HG02623 (cell line): Measurements from ENCODE around the gene ZNF575.
"Not testable (repeated sequence)": the region's sequence is repeated elsewhere in the genome, so short reads cannot be mapped to it uniquely, and the experiment has no call there.

Experiments
- ATAC-seq: cut with Tn5 transposase; IDR thresholded peaks from one replicate; pipeline ENCODE4 v1.9.1; 2021; ENCODE audit warnings: moderate library complexity; ENCODE audit not compliant: unreplicated experiment

Gene ZNF575

DNA sequence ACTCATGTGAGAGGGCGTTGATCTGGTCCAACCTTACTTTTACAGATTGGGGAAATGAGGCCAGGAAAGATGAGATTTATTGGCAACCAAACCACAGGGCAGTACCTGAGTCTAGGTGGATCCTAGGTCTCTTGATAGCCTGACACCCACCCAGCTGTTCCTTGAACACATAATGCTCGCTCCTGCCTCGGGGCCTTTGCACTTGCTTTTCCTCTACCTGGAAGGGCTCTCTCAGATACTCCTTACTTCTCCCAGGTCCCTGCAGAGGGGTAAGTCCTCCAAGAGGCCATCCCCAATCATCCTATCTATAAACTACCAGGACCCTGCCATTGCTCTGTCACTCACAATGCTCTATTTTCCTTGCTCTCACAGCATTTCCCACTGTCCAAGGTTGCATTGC, 7.4 kb downstream of the ZNF575 start:
- no peak for ATAC-seq

DNA sequence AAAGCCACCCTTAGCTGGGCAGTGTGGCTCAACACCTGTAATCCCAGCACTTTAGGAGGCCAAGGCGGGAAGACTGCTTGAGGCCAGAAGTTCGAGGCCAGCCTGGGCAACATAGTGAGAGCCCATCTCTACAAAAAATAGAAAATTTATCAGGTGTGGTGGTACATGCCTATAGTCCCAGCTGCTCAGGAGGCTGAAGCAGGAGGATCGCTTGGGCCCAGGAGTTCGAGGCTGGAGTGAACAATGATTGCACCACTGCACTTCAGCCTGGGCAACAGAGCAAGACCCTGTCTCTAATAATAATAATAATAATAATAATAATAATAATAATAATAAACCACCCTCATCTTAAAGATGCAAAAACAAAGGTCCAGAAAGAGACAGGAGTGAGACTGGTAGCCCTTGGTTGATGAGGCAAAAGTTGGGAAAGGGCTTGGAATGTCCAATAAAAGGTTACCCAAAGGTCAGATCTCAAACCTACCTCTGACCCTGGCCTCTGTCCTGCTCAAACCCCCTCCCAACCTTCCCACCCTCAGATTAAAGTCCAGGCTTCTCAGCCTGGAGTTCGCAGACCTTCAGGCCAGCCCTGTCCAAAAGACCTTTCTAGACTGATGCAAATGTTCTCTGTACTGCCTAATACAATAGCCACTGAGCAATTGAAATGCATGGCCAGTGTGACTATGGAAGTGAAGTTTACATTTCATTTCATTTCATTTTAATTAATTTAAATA, 9.1 kb downstream of the ZNF575 start:
- no peak for ATAC-seq

DNA sequence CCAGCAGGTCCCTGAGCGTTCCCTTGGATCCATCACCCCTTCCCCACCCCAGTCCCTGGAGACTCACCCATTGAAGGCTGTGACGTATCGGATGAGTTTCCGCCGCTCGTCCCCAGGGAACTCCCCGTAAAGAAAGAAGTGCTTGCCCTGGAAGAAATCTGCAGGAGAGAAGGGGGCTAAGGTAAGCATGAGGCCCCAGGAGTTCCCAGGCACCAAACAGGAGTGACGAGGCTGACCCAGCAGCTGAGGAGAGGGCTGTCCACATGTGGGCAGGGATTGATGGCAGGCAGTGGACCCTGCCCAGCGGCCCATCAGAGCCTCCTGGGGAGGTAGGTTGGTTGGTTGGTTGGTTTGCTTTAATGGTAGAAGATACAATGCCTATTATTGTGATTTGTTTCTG, 11.1 kb downstream of the ZNF575 start:
- no peak for ATAC-seq

DNA sequence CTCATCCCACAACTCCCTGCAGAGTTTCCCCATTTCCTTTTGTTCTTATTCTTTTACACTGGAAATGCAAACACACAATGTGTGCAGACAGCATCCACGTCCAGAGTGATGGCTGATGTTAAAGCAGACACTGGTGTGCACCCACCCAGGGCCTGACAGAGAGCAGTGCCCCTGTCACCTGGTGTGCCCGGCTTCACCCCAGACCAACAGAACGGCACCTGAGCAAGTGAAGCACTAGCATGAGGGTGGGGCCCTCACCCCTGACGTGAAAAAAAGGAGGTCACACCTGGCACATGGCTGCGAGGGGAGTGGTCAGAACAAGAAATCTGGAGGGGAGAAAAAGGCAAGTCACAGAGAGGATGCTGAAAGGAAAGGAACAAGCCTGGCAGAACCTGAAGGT, 12.3 kb downstream of the ZNF575 start:
- no peak for ATAC-seq

DNA sequence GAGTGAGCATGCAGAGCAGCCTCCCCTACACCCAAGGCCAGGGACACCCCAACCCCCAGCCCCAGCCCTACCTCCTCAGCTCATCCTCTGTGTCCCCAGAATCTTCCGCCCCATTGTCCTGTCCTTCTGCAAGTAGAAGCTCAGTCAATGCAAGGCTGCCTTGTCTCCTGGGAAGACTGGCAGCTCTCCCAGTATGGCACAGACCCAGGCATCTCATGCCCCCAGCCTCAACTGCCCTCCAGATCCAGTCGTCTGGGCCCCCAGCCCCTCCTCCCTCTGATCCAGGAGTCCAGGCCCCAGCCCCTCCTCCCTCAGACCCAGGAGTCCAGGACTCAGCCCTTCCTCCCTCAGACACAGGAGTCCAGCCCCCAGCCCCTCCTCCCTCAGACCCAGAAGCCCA, 13.0 kb downstream of the ZNF575 start:
- ATAC-seq = no peak

DNA sequence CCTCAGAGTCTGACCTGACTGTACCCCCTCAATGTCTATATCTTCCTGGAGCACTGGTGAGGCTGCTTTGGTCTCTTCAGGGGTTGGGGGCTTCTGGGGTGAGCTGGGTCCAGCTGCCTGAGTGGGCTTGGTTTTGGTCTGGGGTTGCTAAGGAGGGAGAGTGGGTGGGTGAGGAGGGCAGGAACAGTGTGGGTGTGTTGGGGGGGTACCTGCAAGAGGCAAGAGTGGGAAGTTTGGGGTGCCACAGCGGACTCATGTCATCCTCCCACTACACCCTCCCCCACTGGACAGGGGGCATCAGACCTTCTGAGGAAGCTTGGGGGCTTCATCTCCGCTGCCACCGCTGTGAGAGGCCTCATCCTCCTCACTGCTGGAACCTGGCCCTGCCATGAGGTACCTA, 13.6 kb downstream of the ZNF575 start:
- ATAC-seq = no peak

DNA sequence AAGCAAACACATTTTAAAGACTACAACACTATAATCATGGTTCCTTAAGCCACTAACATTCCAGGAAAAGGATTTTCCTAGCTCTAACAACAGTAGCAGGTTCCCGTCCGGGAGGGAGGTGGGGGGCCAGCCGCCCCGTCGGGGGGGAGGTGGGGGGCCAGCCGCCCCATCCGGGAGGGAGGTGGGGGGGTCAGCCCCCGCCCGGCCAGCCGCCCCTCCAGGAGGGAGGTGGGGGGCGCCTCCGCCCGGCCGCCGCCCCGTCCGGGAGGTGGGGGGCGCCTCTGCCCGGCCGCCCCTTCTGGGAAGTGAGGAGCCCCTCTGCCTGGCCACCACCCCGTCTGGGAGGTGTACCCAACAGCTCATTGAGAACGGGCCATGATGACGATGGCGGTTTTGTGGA, 14.9 kb downstream of the ZNF575 start:
- ATAC-seq = not testable (repeated sequence)

DNA sequence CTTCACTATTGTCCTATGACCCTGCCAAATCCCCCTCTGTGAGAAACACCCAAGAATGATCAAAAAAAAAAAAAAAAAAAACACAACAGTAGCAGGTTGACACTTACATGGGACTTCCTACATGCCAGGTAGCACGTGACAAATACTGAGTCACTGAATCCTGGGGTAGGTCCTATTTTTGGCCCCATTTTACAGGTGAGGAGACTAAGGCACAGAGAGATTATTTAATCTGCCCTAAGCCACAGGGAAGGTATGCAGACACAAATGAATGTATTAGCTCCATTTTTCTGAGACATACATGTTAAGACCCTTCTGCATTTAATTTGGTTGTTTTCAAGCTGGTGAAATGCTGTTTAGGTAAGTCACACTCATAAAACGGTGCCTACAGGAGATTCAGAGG, 15.7 kb downstream of the ZNF575 start:
- ATAC-seq = no peak

DNA sequence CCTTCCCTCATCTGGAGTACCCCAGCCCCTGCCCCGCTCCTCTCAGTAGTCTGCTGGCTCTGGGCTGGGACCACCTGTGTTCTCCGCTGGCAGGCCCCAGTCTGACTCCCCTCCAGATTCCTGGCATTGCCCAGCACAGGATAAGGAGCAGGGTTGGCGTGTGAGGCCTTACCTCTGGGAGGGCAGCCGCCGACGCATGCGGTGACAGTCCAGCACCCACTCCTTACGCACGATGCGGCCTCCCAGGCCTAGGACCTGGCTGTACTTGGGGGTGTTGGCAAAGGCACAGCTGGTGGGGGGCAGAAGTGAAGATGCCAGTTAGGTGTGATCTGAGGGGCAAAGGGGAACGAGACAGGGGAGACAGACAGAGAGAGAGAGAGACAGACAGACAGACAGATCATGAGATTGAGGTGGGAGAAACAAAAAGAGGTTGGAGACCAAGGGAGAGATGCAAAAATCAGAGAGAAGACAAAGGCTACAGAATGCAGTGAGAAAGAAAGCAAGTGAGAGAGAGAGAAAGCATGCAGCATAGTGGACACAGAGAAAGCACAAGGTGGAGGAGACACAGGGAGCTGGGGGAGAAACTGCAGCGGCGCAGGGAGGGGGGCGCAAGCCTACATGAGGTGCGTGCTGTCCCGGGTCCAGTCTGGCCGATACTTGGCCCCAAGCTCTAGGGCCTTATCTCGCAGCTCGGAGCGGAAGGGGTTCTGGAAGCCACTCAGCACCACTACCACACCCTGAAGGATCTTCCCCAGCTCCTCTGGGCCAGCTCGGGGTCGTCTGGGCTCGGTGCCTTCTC, 18.6 kb downstream of the ZNF575 start:
- no peak for ATAC-seq

DNA sequence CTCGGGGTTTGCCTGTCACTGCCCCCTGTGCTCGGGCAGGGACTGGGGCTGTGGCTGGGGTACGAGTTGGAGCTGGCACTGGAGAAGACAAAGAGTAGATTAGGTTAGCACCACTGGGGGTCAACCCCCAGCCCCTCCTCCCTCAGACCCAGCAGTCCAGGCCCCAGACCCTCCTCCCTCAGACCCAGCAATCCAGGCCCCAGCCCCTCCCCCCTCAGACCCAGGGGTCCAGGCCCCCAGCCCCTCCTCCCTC, 19.1 kb downstream of the ZNF575 start:
- no peak for ATAC-seq

DNA sequence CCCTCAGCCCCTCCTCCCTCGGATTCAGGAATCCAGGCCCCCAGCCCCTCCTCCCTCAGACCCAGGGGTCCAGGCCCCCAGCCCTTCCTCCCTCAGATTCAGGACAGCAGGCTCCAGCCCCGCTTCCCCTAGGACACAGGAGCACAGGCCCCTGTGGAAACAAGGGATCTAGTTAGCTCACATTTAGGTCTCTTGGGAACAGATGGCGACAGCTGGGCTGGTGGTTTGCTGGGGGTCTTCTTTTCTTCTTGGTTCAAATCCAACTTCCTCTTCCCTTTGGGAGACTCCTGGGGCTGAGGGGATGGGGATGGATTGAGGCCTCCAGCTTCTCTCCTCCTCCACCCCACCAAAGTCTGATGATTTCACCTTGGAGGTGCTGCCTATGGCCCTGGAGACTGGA, 19.6 kb downstream of the ZNF575 start:
- no peak for ATAC-seq

DNA sequence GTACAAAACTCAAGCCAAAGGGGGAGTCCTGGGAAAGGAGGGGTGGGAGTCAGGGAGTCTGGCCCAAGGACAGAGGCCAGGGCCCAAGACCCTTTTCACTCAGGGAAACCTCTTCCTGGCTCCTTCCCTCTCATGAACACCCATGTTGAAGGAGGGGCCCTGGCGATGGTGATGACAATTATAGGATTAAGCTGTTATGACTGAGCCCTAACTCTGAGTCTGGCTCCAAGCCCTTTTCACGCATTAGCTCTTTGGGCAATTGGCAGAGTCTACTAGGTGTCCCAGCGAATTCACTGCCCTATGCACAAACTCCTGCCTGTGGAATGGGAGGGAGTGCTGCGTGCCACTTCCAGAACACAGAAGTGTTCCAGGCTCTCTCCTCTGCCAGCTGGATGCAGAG, 20.7 kb downstream of the ZNF575 start:
- ATAC-seq = no peak

DNA sequence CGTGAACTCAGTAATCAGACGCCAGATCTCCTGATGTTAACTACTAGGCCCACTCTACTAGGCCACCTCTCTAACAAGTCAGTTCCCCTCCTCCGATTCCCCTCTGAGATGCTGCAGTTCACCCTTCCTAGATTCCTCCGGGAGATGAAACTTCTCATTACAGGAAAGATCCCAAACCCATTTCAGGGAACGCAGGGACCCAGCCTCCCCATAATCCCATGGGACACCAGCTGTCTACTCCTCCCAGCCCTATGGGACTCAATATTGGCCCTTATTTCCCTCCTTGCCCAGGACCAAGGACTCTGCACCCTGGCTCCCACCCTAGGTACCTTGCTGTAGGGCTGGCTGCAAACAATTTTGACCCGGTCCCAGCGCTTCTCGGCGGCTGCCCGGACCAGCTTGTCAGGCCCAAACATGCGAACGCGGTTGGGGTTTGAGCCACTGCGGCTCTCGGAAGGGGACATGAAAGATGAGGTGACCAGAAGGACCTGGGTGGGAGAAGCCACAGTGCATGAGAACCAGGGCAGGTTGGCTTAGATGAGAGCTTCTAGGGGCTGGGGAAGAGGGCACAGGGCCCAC, 21.4 kb downstream of the ZNF575 start:
- no peak for ATAC-seq

DNA sequence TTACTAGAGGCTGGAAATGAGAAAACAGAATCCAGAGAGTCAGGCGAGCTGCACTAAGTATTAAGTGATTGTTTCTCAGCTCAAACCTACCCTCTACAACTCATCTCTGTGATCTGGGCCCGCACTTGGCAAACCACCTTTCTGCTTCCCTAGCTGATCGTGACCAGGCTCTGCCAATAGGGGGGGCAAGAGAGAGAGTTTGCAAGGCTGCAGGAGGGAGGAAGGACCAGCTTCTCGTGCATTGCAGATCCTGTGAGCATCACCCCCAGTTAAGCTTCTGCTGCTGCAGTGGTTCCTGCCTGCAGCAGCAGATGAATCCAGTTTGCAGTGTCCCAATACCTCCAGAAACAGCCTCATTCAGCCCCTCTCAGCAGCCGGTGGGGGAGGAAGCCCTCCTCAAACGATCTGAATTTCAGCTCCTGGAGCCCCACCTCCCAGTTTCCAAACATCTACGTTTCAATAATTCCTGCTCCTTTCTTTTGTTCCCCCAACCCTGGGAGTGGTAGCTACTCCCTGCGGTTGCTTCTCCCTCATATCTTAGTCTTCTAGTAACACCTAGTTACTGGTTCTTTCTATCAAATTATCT, 22.3 kb downstream of the ZNF575 start:
- ATAC-seq = no peak

DNA sequence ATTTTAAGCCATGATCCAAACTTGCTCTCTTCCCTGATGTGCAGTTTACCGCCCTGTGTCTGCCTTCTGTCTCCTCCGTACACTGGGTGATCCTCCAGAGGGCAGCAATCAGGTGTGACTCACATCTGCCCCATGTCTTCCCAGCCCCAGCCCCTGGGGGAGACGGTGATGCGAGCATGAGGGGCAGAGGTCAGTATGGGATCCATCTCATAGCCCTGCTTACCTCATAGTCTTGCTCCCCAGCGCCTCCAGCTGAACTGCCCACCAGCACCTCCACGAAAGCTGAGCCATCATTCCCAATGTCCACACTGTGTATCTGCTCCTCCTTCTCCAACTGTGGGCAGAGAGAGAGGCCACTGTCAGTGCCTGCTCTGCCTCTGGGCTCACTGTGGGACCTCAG, 27.7 kb downstream of the ZNF575 start:
- no peak for ATAC-seq

DNA sequence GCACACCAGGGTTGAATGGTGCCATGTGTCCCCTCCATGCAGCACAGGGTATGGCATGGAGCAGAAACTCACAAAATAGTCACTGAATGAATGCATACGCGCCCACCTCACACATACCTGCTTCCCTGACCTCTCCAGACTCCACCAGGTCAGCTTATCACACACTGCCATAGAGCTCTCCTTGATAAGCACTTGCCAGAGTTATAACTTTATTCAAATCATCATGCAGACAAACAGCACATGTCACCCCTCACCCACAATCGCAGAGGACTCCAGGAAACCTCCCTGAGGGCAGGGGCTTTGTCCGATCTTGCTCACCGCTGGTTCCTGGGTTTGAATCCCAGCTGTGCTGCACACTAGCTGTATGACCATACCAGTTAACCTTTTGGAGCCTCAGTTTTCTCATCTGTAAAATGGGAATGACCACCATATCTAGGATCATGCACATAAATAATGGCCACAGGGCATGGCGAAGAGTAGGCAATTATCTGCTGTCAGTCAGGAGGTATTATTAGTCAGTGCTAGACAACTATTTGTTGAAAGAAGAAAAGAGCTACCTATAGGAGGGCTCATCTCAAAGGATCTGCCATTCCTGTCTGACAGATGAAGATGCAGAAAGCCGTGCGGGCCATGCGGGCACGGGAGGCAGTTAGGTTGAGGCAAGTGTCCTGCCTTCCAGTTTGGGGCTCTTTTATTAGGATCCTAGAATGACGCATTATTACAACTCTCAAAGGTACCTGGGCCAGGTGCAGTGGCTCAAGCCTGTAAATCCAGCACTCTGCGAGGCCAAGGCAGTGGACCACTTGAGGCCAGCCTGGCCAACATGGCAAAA, 28.4 kb downstream of the ZNF575 start:
- no peak for ATAC-seq

DNA sequence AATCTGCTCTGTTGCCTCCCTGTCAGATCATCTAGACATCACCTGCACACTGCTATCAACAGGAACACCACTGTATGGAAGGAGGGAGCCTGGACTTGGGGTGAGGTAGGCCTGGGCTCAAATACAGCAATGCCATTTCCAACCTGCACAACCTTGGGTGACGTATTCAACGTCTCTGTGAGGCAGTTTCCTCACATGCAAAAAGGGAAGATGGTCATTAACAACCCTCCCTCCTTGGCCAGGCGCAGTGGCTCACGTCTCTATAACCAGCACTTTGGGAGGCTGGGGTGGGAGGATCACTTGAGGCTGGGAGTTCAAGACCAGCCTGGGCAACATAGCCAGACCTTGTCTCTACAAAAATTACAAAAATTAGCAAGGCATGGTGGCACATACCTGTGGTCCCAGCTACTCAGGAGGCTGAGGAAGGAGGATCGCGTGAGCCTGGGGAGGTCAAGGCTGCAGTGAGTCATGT, 29.3 kb downstream of the ZNF575 start:
- ATAC-seq = no peak

DNA sequence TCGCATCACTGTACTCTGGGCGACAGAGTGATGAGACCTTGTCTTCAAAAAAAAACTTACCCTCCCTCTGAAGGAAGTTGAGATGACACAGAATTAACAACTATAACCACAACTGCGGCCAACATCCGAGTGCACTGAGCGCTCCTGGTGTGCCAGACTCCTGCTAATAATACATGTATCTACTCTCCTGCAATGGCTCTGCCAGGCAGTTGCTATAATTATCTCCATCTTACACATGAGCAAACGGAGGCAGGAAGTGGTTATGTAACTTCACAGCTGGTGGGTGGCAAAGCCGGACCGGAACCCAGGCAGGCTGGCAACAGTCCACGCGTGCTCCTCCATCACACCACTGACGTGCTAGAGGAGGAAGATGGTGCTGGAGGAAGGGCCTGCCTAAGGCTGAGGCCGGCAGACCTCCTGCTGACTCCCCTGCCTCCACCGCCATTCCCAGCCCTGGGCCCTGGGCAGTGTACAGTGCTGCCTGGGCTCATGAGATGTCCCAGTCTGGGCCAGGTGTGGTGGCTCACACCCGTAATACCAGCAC, 29.8 kb downstream of the ZNF575 start:
- ATAC-seq = no peak

DNA sequence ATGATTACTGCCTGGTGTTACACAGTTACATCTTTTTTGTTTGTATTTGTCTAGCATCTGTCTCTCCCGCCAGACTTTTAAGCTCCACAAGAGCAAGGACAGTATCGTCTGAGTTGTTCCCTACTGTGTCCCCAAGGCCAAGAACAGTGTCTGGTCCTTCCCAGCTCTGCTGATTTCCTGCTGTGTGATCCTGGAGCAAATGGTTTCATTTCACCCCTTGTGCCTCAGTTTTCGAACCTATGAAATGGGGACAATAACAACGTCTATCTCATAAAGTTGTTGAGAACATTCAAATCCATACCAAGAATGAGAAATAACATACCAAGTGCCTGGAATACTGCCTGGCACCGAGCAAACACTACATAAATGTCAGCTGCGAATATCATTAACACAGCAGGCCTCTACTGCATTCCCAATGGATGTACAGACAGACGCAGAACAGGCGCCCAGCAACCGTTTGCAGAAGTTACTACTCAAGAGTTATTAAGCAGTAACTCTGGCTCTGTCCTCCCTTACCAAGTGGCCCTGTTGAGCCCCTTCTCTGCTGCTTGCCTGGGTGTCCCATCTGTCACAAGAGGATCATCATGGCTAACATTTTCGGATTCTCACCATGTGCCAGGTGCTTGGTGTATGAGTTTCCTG, 30.9 kb downstream of the ZNF575 start:
- ATAC-seq = no peak

DNA sequence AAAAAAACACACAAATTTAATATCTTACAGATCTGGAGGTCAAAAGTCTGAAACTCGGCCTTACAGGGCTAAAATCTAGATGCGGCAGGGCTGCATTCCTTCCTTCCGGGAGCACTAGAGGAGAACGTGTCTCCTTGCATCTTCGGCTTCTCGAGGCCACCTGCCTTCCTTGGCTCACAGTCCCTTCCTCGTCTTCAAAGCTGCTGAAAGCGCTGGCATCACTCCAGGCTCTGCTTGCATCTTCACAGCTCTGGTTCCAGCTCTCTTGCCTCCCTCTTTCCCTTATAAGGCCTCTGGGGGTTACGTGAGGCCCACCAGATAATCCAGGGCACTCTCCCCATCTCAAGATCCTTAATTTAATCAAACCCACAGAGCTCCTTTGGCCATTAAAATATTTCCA, 31.8 kb downstream of the ZNF575 start:
- no peak for ATAC-seq
